ENCODE results near the gene ASL.
"Not testable (repeated sequence)": the region's sequence is repeated elsewhere in the genome, so short reads cannot be mapped to it uniquely, and the experiment has no call there.

ASL gene
- total RNA-seq, result 12.7 to 13.7 reads per million in 2 donors

- DNase-seq, result peak; percentile 73 to 88 (median 80)
These were observed at the start of gene ASL for GRCh38 chr7:66075590-66076461. TSS of gene ASL (plus strand) at chr7:66075819. CDS start at chr7:66076082, 263 bp downstream.

GRCh38 chr7:66028342-66028741, 47.3 kb upstream of the ASL start:
- DNase-seq, result not testable (repeated sequence)

DNA sequence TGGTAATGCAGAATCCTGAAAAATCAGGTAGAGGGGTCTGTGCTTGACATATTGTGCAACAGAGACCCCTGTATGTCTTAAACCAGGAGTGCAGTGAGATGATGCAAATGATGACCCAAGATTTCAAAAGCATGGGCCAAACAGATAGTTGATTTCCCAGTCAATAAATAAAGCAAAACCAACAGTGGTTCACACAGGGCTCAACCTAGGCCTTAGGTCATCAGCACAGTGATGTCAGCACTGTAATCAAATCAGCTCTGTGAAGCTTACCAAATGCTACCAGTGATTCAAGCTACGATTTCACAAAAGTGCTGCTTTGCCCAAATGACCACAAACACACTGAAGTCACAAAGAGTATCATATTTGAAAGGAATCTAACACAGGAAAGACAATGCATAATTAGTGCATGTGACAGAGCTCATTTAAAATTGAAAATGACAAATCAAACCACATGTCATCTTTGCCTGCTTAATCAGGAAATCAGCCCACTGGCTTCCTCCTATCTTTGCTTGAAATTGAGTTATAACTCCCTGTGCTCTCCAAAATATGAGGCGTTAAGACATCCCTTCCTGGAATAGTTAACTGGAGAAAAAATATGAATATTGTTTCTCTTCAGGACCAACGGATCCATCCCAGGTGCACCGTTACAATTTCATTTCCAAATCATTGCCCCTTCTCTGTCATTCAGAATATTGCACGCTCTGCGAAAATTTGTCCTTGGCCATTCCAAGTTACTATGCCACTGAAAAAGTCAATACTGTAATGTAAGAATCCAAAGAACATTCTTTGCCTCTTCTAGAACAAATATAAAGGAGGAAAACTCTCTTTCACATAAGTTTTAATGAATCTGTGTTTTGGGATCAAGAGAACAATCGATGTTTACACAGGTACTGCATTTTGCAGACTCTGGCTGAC, 41.9 kb upstream of the ASL start:
- peak in 1 of 5 experiments; percentile 12 for DNase-seq

GRCh38 chr7:66034436-66035010, 41.1 kb upstream of the ASL start:
- not testable (repeated sequence) for DNase-seq

DNA sequence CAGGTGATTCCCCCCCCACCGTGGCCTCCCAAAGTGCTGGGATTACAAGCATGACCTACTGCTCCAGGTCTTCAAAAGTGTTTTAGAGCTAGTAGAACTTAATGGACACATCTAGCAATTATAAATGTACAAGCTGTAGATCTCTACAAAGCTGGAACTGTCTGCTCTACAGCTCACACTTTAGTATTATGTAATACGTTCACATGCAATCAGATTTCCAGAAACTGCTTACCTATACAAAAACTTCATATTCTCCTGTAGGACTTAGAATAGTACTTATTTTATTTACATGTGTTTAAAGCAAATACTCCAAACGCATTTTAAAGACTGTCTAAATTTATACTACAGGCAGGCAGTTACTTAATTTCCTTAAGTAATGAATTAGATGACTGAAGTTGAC, 39.2 kb upstream of the ASL start:
- DNase-seq, result no peak

DNA sequence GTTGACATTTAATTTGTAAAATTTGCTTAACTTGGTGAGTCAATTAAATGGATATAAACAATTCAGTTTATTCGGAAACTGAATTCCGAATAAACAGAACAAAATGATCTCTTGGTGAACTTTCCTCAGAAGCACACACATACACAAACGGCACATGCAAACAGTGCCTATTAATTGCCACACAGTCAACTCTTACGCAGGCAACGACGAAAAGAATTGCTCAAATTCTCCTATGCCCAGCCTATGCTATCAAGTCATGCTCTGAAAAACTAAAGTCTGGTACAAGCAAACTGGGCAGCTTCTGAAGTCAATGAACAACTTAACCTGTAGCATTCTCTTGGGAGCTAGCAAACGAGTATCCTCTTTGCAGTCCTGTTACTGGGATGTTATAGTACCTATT, 38.8 kb upstream of the ASL start:
- DNase-seq, result no peak

GRCh38 chr7:66039094-66039670, 36.4 kb upstream of the ASL start:
- no peak for DNase-seq

- peak in 1 of 5 experiments; percentile 21 for DNase-seq
These were observed 31.7 kb upstream of the ASL start for GRCh38 chr7:66043681-66044497.

DNA sequence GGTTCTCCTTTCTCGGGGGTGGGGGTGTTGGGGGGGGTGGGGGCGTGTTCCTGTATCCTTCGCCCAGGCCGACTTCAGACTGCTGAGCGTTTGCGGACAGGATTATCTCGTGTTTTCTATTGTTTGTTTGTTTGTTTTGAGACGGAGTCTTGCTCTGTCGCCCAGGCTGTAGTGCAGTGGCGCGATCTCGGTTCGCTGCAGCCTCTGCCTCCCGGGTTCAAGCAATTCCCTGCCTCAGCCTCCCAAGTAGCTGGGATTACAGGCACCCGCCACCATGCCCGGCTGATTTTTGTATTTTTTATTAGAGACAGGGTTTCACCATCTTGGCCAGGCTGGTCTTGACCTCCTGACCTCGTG, 31.1 kb upstream of the ASL start:
- DNase-seq, result not testable (repeated sequence)

- no peak for DNase-seq
These were observed 28.2 kb upstream of the ASL start for GRCh38 chr7:66047426-66047825.

DNA sequence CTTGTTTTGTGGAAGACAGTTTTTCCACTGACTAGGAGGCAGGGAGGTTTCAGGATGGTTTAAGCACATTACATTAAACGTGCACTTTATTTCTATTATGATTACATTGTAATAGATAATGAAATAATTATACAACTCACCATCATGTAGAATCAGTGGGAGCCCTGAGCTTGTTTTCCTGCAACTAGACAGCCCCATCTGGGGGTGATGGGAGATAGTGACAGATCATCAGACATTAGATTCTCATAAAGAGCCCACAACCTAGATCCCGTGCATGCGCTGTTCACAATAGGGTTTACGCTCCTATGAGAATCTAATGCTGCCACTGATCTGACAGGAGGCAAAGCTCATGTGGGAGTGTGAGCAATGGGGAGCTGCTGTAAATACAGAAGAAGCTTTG, 25.7 kb upstream of the ASL start:
- not testable (repeated sequence) for DNase-seq

- no peak for DNase-seq
These were observed 25.2 kb upstream of the ASL start for GRCh38 chr7:66050337-66050957.

DNA sequence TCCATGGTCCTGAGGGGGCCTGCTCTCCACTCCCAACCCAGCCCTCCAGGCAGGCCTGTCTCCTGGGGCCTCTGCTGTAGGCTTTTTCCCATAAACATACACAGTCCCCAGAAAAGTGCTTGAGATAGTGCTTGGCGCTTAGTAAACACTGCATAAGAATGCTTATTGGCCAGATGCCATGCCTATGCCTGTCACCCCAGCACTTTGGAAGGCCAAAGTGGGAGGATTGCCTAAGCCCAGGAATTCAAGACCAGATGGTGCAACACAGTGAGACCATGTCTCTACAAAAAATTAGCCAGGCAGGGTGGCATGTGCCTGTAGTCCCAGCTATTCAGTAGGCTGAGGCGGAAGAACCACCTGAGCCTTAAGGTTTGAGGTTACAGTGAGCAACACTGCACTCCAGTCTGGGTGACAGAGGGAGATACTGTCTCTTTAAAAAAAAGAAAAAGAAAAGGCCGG, 24.6 kb upstream of the ASL start:
- DNase-seq, result no peak

GRCh38 chr7:66052447-66052846, 23.2 kb upstream of the ASL start:
- DNase-seq, result no peak

GRCh38 chr7:66054063-66054462, 21.6 kb upstream of the ASL start:
- no peak for DNase-seq

DNA sequence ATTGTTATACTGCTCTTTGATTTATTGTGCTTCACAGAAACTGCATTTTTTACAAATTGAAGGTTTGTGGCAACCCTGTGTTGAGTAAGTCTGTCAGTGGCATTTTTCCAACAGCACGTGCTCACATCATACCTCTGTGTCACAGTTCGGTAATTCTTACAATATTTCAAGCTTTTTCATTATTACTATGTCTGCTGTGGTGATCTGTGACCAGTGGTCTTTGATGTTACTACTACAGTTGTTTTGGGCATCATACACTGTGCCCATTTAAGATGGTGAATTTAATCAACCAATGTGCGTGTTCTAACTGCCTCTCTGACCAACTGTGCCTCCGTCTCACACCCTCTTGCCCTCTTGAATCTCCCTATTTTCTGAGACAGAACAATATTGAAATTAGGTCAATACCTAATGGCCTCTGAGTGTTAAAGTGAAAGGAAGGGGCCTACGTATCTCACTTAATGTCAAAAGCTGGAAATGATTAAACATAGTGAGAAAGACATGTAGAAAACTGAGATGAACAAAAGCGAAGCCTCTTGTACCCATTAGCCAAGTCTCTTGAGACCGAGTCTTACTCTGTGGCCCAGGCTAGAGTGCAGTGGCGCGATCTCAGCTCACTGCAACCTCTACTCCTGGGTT, 20.2 kb upstream of the ASL start:
- DNase-seq, result no peak

GRCh38 chr7:66060796-66061195, 14.8 kb upstream of the ASL start:
- DNase-seq, result no peak

GRCh38 chr7:66069732-66070131, 5.9 kb upstream of the ASL start:
- DNase-seq, result no peak

DNA sequence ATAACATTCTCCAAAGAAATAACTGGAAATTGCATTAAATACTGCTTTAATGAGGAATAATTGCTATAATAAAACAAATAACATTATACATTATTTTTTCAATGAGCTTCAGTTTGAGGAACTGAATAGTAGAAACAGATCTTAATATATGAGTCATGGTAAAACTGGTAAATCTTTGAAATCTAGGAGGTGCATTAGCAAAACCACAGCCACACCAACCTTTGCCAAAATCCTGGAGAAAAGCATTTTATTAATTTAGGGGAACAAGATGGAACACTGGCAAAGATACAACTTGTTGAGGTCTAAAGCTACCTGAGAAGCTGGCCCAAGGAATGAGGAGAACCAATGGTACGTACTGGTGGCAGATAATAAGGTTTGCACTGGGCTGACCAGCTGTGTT, 5.4 kb upstream of the ASL start:
- DNase-seq, result no peak

- peak in 1 of 5 experiments; percentile 24 for DNase-seq
These were observed 3.4 kb upstream of the ASL start for GRCh38 chr7:66072208-66072607.

Measured in T-helper 2 cell (primary cell).